ENCODE data around the gene PRTN3. TPM values are rescaled to one million over a fixed set of nuclear protein-coding genes. Genes with fewer than 3 reads are reported as not detected.
"Not testable (repeated sequence)": the region's sequence is repeated elsewhere in the genome, so short reads cannot be mapped to it uniquely, and the experiment has no call there.

The PRTN3 gene
- total RNA-seq, 1 donor from 2014 or later = not detected

- intact Hi-C loops (cut with micrococcal nuclease) = loop anchor here (1.0 to 2.0 kb wide), 12 partner anchors 11 to 386 kb away; partner anchors contain the start of genes ARHGAP45, MED16, MIDN and PTBP1
Measured at GRCh38 chr19:862581-863314, 21.9 kb downstream of the PRTN3 start.

- intact Hi-C loops (cut with micrococcal nuclease) = loop anchor here (2.0 kb wide), 6 partner anchors 46 to 386 kb away; partner anchors contain the start of genes ARHGAP45, MIDN and PTBP1
Measured at GRCh38 chr19:863315-863620, 22.5 kb downstream of the PRTN3 start.

GRCh38 chr19:866769-867300, 26.0 kb downstream of the PRTN3 start:
- intact Hi-C loops (cut with micrococcal nuclease) = no loop called here

GRCh38 chr19:867301-867793, 26.5 kb downstream of the PRTN3 start:
- intact Hi-C loops (cut with micrococcal nuclease) = no loop called here

- intact Hi-C loops (cut with micrococcal nuclease) = no loop called here
Measured at GRCh38 chr19:867855-868457, 27.2 kb downstream of the PRTN3 start.

- intact Hi-C loops (cut with micrococcal nuclease) = no loop called here
Measured at GRCh38 chr19:868458-869244, 27.9 kb downstream of the PRTN3 start.

- intact Hi-C loops (cut with micrococcal nuclease) = no loop called here
Measured at GRCh38 chr19:869245-870177, 28.7 kb downstream of the PRTN3 start.

- intact Hi-C loops (cut with micrococcal nuclease) = no loop called here
Measured at GRCh38 chr19:870314-870713, 29.5 kb downstream of the PRTN3 start.

GRCh38 chr19:870963-871401, 30.2 kb downstream of the PRTN3 start:
- intact Hi-C loops (cut with micrococcal nuclease) = no loop called here

- intact Hi-C loops (cut with micrococcal nuclease) = loop anchor here (1.0 to 2.0 kb wide), 2 partner anchors 191 to 397 kb away; partner anchors contain the start of gene CIRBP
Measured at GRCh38 chr19:871446-872265, 30.9 kb downstream of the PRTN3 start.

- intact Hi-C loops (cut with micrococcal nuclease) = loop anchor here (1.0 to 2.0 kb wide), 2 partner anchors 192 to 396 kb away; partner anchors contain the start of gene CIRBP
Measured at GRCh38 chr19:872266-872951, 31.6 kb downstream of the PRTN3 start.

- intact Hi-C loops (cut with micrococcal nuclease) = loop anchor here (1.0 to 2.0 kb wide), 6 partner anchors 11 to 396 kb away; partner anchors contain the start of genes CIRBP, MED16, R3HDM4 and RNU6-9
Measured at GRCh38 chr19:873084-873483, 32.3 kb downstream of the PRTN3 start.

GRCh38 chr19:873561-874041, 32.8 kb downstream of the PRTN3 start:
- intact Hi-C loops (cut with micrococcal nuclease) = loop anchor here (1.0 to 2.0 kb wide), 6 partner anchors 11 to 395 kb away; partner anchors contain the start of genes CIRBP, MED16, R3HDM4 and RNU6-9

GRCh38 chr19:875265-875879, 34.6 kb downstream of the PRTN3 start:
- intact Hi-C loops (cut with micrococcal nuclease) = no loop called here

GRCh38 chr19:876089-876488, 35.3 kb downstream of the PRTN3 start:
- intact Hi-C loops (cut with micrococcal nuclease) = no loop called here

GRCh38 chr19:876780-877314, 36.0 kb downstream of the PRTN3 start:
- intact Hi-C loops (cut with micrococcal nuclease) = no loop called here

- intact Hi-C loops (cut with micrococcal nuclease) = not testable (repeated sequence)
Measured at GRCh38 chr19:877992-878660, 37.3 kb downstream of the PRTN3 start.

Measured in T-helper 1 cell treated with Interleukin-12 subunit alpha and Interleukin-12 subunit beta and Interleukin-4 antibody, amounts not matched to agents 30 ng/mL and 1 ng/mL, for 36 hours (primary cell).